CD4-positive, alpha-beta T cell treated with Interleukin-2 at 100 ng/mL for 4 hours (primary cell): ENCODE data around the gene ZFP37.
"Not testable (repeated sequence)": the region's sequence is repeated elsewhere in the genome, so short reads cannot be mapped to it uniquely, and the experiment has no call there.

Source experiments
- DNase-seq: peaks from one replicate; pipeline ENCODE4 v3.0.0-alpha.2; 2020; ENCODE audit warnings: low spot score

The ZFP37 gene

DNA sequence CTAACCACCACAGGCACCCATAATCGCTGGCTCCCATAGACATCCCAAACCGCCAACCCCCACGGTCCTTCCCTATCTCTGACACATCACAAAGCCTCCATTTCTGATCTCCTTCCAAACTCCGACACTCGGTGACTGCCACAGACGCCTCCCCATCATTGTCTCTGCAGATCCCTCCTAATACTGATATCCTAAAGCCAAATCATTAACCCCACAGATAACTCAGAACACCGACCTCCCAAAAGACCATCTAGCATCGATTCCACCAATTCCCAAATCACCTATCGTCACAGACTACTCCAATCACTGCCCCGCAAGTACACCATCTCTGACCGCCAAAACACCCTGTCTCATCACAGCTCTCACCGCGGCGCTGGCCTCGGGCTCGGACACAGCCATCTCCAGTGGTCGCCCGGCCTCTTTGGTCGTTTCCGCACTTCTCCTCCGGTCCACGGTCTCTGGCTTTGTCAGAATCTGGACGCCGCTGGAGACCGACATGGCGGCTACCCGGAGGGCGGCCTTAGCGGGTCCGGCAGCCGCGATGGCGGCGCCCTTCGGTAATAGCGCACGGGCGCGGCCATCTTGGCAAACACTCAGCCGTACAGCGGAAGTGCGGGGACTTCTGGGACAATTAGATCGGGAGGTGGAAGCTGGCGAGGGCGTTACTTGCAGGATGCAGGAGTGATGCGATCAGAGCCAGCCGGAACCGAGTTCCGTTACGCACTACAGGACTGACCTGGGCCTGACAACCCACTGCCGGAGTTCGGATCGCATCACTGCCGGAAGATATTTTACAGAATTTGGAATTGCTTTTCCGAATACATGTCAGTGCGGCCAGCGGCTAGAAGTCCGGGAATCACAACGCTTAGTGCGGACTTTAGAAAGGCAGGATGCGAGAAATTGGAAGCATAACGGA lies at the start of gene ZFP37:
ZFP37 (minus strand) TSS at position 534 of the 916 bp plus-strand sequence; CDS start at position 498, 36 bp downstream.
- DNase-seq = peak; percentile 74

DNA sequence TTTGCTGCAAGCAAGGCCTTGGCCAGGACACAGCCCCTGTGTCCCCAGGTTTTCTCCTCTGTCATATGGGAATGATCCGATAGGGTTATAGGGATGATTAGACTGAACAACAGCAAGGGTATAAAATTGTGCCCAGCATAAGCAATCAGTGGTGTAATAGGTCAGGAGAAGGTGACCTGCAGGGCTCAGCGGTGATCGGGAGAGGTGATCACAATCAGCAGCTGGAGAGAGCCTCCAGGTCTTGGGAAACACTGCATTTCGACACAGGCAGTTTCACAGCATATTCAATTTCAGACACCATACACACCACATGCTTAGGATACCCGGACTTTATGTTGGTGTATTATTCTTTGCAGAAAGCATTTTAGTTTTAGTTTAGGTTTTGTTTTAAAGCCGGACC lies 48.8 kb upstream of the ZFP37 start:
- not testable (repeated sequence) for DNase-seq

DNA sequence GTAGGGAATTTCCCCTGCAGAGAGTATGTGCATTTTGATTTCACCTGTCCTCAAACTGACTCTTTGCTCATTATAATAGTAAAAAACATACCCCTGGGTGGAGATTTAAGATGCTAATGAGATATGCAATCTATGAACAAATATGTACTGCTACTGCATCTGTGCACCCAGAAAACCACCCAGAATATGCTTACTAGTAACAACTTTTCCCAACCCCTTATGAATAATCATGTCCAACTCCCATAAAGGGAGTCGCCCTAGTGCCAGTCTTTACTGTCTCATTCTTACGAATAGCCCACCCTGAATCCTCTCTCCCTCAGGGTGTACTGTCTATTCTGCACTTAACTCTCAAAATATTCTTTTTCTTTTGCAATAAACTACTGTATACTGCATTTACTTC lies 39.0 kb upstream of the ZFP37 start:
- DNase-seq = no peak

- DNase-seq = not testable (repeated sequence)
Observed at GRCh38 chr9:113089924-113090323, 33.4 kb upstream of the ZFP37 start.

GRCh38 chr9:113089143-113089505 lies 32.6 kb upstream of the ZFP37 start:
- DNase-seq = not testable (repeated sequence)

- DNase-seq = not testable (repeated sequence)
Observed at GRCh38 chr9:113088456-113089142, 32.1 kb upstream of the ZFP37 start.

DNA sequence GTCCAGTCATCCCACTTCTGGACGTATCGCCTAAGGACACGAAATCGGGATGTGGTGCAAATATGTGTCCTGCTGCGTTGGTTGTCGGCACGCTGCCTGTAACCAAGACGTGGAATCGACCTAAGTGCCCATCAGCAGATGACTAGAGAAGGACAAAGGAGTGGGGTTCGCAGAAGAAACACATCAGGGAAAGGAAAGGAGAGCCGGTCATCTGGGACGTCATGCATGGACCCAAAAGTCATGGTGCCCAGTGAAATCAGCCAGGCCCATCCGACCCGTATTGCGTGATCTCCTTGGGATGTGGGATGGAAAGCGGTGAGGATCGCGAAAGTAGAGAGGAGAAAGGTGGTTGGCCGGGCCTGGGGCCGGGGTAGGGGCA lies 6.4 kb upstream of the ZFP37 start:
- not testable (repeated sequence) for DNase-seq

GRCh38 chr9:113062256-113062931 lies 5.9 kb upstream of the ZFP37 start:
- not testable (repeated sequence) for DNase-seq

GRCh38 chr9:113061072-113061850 lies 4.7 kb upstream of the ZFP37 start:
- DNase-seq = not testable (repeated sequence)

DNA sequence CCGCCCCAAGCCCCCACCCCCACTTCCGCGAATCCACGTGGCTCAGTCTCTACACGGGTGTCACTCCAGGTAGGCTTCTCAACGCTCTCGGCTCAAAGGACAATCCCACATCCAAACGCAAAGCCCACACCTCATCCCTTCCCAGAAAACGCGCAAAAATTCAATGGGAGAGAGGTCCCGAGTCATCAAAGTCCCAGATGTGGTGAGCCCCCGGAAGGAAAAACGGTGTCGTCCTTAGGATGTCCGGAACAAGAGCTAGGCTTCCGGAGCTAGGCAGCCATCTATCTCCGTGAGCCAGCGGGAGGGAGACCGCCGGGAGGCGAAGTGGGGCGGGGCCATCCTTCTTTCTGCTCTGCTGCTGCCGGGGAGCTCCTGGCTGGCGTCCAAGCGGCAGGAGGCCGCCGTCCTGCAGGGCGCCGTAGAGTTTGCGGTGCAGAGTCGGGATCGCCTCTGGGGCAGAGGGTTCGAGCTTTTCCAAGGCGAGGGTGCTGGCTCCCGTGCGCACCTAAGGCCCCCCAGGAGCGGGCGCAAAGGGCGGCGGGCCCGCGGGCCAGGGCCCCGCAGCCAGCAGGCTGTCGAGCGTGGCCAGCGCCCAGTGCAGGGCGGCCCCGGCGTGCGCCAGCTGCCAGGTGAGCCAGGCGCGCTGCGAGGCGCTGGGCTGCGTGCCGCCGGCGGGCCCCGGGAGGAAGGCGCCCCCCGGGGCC lies 3.2 kb upstream of the ZFP37 start:
- not testable (repeated sequence) for DNase-seq

GRCh38 chr9:113057193-113057592 lies 669 bp upstream of the ZFP37 start:
- DNase-seq = no peak

DNA sequence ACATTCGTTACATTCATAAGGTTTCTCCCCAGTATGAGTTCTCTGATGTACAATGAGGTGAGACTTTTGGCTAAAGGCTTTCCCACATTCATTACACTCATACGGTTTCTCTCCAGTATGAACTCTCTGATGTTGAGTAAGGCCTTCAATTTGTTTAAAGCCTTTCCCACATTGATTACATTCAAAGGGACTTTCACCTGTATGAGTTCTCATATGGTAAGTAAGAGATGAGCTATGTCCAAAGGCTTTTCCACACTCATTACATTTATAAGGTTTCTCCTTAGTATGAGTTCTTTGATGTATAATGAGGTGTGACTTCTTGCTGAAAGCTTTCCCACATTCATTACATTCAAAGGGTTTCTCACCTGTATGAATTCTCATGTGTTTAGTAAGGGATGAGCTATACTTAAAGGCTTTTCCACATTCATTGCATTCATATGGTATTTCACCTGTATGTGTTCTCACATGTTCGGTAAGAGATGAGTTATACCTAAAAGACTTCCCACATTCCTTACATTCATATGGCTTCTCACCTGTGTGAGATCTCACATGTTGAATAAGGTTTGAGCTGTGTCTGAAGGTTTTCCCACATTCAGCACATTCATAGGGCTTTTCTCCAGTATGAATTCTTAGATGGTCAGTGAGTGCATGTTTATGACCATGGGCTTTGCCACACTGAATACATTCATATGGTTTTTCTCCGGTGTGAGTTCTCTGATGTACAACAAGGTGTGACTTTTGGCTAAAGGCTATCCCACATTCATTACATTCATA lies 13.5 kb downstream of the ZFP37 start:
- no peak for DNase-seq

- no peak for DNase-seq
Observed at GRCh38 chr9:113026200-113026599, 30.3 kb downstream of the ZFP37 start.

GRCh38 chr9:113018247-113018646 lies 38.3 kb downstream of the ZFP37 start:
- DNase-seq = no peak

DNA sequence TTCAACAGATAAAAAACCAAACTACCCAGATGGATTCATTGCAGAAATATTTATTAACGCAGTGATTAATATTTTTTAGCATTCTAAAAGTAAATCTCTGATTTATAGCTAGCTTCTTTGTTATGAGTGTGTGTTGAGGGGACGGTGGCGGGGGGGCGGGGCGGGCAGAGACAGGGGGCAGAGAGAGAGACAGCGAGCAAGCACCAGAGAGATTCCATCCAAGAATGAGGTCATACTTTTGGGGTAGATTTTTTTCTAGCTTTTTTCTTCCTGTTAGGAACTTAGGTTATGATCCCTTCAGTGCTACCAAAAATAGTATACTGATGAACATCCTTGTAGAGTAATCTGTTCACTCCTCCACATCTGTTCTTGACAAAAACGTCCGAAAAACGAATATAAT lies 44.0 kb downstream of the ZFP37 start:
- no peak for DNase-seq

DNA sequence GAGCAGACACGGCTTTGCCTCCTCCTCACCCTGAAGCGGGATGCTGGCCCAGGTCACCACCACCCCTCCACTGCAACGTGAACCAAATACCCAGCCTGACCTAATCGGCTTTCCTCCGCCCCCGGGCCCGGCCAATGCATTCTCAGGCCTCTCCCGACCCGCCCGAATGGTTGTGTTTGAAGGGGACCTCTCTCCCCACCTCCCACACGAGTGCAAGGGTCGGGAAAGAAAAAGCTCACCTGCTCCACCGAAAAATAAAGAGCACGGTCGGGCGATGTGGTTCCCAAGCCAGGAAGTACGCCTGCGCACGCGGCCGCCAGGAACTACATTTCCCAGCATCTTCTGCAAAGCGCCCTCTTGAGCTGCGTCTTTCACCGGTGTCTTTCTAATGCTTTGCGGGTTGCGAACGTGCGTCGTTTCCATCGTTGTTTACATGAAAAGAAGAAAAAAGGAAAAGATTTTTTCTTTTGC lies 44.6 kb downstream of the ZFP37 start, which contains the start of gene ZNF883:
ZNF883 (minus strand) TSS at position 282 of the 471 bp plus-strand sequence.
- peak; percentile 17 for DNase-seq

DNA sequence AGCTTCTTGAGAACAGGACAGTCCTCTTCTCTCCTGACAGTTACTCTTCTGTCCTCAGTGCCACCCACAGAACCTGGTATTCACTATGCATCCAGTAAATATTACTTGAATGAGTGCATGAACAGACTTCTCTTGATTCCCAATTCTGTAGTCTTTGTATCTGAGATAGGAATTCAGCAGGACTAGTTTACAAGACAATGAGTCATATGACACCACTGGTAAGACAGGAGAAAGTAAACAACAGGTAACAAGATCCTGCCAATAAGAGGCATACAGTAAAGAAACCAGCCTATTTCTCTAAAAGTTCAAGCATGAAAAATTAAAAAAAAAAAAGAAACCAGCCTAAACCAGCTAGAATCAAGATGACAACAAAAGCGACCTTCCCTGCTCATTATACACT lies 50.7 kb downstream of the ZFP37 start:
- DNase-seq = no peak

GRCh38 chr9:112997236-112997941 lies 59.1 kb downstream of the ZFP37 start:
- DNase-seq = no peak
